Neural cell (in vitro differentiated cells): ENCODE measurements around the gene FOSL1. TPM values are rescaled to one million over a fixed set of nuclear protein-coding genes. Genes with fewer than 3 reads are reported as not detected.

ENCODE experiments used
- H2AFZ ChIP-seq: fragments of 200-600, 300-800 bp; sonication (generic), shearing (Covaris generic); 2 replicates; pipeline ENCODE4 v1.6.0; 2014; ENCODE audit warnings: low read depth, mild to moderate bottlenecking, antibody characterized with exemption, low read length, moderate library complexity
- H3F3A ChIP-seq: fragments of 200-600 bp; shearing (Covaris generic); 2 replicates; pipeline ENCODE4 v1.6.1; 2016; ENCODE audit warnings: mild to moderate bottlenecking, moderate library complexity, mixed read lengths, antibody characterized with exemption, low read length; ENCODE audit not compliant: insufficient read depth, poor library complexity, severe bottlenecking
- H3K27ac ChIP-seq: fragments of 200-600, 300-800 bp; sonication (generic), shearing (Covaris generic); 2 replicates; pipeline ENCODE4 v1.5.1; 2014; ENCODE audit warnings: mild to moderate bottlenecking, low read length, moderate library complexity
- H3K27me3 ChIP-seq: fragments of 300-800, 200-600 bp; sonication (generic), shearing (Covaris generic); 2 replicates; pipeline ENCODE4 v1.6.0; 2014; ENCODE audit warnings: mild to moderate bottlenecking, low read depth, low read length, moderate library complexity; ENCODE audit not compliant: insufficient read depth
- H3K36me3 ChIP-seq: fragments of 300-800, 200-600 bp; sonication (generic), shearing (Covaris generic); 2 replicates; pipeline ENCODE4 v1.5.1; 2014; ENCODE audit warnings: mild to moderate bottlenecking, antibody characterized with exemption, low read length, moderate library complexity; ENCODE audit not compliant: insufficient read depth
- H3K4me2 ChIP-seq: fragments of 300-800, 200-600 bp; sonication (generic), shearing (Covaris generic); 2 replicates; pipeline ENCODE4 v1.6.0; 2014; ENCODE audit warnings: mild to moderate bottlenecking, low read length
- H3K4me3 ChIP-seq: fragments of 300-800, 200-600 bp; sonication (generic), shearing (Covaris generic); 2 replicates; pipeline ENCODE4 v1.5.1; 2014; ENCODE audit warnings: mild to moderate bottlenecking, low read length, moderate library complexity
- H3K79me2 ChIP-seq: fragments of 200-600 bp; shearing (Covaris generic); replicated peaks from 2 replicates; pipeline ENCODE4 v1.6.0; 2014; ENCODE audit warnings: mild to moderate bottlenecking, low read length, moderate library complexity; ENCODE audit not compliant: insufficient read depth
- H3K9ac ChIP-seq: fragments of 300-800, 200-600 bp; sonication (generic), shearing (Covaris generic); 2 replicates; pipeline ENCODE4 v1.6.1; 2016; ENCODE audit warnings: mild to moderate bottlenecking, low read length, mixed read lengths
- H3K9me2 ChIP-seq: fragments of 200-600 bp; shearing (Covaris generic); 2 replicates; pipeline ENCODE4 v1.6.1; 2016; ENCODE audit warnings: mild to moderate bottlenecking, low read length, mixed read lengths; ENCODE audit not compliant: insufficient read depth
- H3K9me3 ChIP-seq: fragments of 200-600, 300-800 bp; sonication (generic), shearing (Covaris generic); 2 replicates; pipeline ENCODE4 v1.6.1; 2016; ENCODE audit warnings: mild to moderate bottlenecking, mixed run types, low read length, moderate library complexity, mixed read lengths
- H4K20me1 ChIP-seq: fragments of 200-600 bp; shearing (Covaris generic); 2 replicates; pipeline ENCODE4 v1.6.1; 2016; ENCODE audit warnings: mild to moderate bottlenecking, mixed run types; ENCODE audit not compliant: insufficient read depth
- EP300 ChIP-seq: fragments of 450-650 bp; conservative IDR thresholded peaks from 2 replicates; pipeline ENCODE4 v1.6.1; 2014; ENCODE audit warnings: antibody characterized with exemption, mild to moderate bottlenecking, moderate library complexity; ENCODE audit not compliant: poor library complexity, severe bottlenecking
- EZH2 ChIP-seq: fragments of 200-600, 300-800 bp; shearing (Covaris generic), sonication (generic); IDR thresholded peaks from 2 replicates; pipeline ENCODE4 v1.6.1; 2014; ENCODE audit warnings: antibody characterized with exemption, low read length, borderline replicate concordance, mild to moderate bottlenecking; ENCODE audit not compliant: insufficient read depth, poor library complexity, severe bottlenecking
- MXI1 ChIP-seq: fragments of 450-650 bp; conservative IDR thresholded peaks from 2 replicates; pipeline ENCODE4 v1.6.1; 2014; ENCODE audit warnings: antibody characterized with exemption, mild to moderate bottlenecking; ENCODE audit not compliant: poor library complexity, severe bottlenecking
- POLR2AphosphoS5 ChIP-seq: IDR thresholded peaks from 2 replicates; pipeline ENCODE4 v1.6.1; 2012
- RAD21 ChIP-seq: fragments of 450-650 bp; conservative IDR thresholded peaks from 2 replicates; pipeline ENCODE4 v1.6.1; 2014; ENCODE audit warnings: antibody characterized with exemption, mild to moderate bottlenecking, moderate library complexity
- SMC3 ChIP-seq: fragments of 450-650 bp; conservative IDR thresholded peaks from 2 replicates; pipeline ENCODE4 v1.6.1; 2014; ENCODE audit warnings: antibody characterized with exemption, mild to moderate bottlenecking, moderate library complexity; ENCODE audit not compliant: poor library complexity
- TAF1 ChIP-seq: IDR thresholded peaks from 2 replicates; pipeline ENCODE4 v1.6.1; 2012; ENCODE audit warnings: low read depth
- polyA plus RNA-seq: library from polyadenylated mRNA; depleted of rRNA; stranded (reverse); fragments of >200 nt; gene quantifications from 2 replicates; pipeline ENCODE4 v1.2.3, GENCODE V29; 2014
- TF ChIP-seq, protein P1 (sequence below): IDR thresholded peaks from 2 replicates; pipeline ENCODE4 v1.6.1; 2012; ENCODE audit warnings: borderline replicate concordance
- TF ChIP-seq, protein P2 (sequence below): fragments of 450-650 bp; IDR thresholded peaks from 2 replicates; pipeline ENCODE4 v1.5.1; 2014; ENCODE audit warnings: antibody characterized with exemption, mild to moderate bottlenecking, moderate library complexity; ENCODE audit not compliant: poor library complexity, severe bottlenecking

The FOSL1 gene
- polyA plus RNA-seq, 1 donor from 2014 or later = not detected

DNA sequence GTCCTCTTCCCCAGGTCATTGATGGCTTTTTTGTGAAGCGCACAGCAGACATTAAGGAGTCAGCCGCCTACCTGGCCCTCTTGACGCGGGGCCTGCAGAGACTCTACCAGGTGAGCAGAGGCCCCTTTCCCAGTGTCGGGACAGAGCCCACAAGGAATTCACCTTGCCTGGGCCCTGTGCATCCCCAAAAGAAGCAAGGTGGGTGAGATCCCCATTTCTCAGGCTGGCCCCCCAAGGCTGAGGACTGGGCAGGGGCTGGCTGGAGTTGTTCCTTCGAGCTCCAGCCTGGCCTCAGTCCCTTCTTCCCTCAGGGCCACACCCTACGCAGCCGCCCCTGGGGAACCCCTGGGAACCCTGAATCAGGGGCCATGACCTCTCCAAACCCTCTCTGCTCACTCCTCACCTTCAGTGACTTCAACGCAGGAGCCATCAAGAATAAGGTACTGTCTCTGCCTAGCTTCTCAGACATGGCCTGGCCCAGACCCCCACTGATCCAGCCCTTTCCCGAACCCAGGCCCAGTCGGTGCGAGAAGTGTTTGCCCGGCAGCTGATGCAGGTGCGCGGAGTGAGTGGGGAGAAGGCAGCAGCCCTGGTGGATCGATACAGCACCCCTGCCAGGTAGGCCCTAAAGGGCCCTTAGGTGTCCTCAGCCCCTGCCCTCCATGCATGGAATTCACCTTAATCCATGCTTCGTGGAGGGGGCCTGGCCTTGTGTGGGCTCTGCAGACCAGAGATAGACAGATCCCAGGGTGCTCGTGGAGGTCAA is 35.3 kb downstream of the FOSL1 start:
- Histone ChIP-seq H3K36me3 (no peaks in the 10 kb centered on the region), H3K79me2 (peaks cover 15% of the 10 kb centered on the region), H3K9ac (no peak overlapping the region), H3K27me3 (no peaks in the 10 kb centered on the region), H3K4me3 (no peak overlapping the region), H4K20me1 (no peaks in the 10 kb centered on the region), H3K9me3 (no peaks in the 10 kb centered on the region), H3K4me2 (no peak overlapping the region), H3K9me2 (no peaks in the 10 kb centered on the region), H2AFZ (no peak overlapping the region), H3K27ac (no peak overlapping the region), H3F3A (no peaks in the 10 kb centered on the region)
- TF ChIP-seq TAF1 (no peak), MXI1 (no peak), SMC3 (no peak), RAD21 (no peak), EZH2 (no peak), EP300 (no peak), POLR2AphosphoS5 (no peak)
- TF ChIP-seq, protein P1, sequence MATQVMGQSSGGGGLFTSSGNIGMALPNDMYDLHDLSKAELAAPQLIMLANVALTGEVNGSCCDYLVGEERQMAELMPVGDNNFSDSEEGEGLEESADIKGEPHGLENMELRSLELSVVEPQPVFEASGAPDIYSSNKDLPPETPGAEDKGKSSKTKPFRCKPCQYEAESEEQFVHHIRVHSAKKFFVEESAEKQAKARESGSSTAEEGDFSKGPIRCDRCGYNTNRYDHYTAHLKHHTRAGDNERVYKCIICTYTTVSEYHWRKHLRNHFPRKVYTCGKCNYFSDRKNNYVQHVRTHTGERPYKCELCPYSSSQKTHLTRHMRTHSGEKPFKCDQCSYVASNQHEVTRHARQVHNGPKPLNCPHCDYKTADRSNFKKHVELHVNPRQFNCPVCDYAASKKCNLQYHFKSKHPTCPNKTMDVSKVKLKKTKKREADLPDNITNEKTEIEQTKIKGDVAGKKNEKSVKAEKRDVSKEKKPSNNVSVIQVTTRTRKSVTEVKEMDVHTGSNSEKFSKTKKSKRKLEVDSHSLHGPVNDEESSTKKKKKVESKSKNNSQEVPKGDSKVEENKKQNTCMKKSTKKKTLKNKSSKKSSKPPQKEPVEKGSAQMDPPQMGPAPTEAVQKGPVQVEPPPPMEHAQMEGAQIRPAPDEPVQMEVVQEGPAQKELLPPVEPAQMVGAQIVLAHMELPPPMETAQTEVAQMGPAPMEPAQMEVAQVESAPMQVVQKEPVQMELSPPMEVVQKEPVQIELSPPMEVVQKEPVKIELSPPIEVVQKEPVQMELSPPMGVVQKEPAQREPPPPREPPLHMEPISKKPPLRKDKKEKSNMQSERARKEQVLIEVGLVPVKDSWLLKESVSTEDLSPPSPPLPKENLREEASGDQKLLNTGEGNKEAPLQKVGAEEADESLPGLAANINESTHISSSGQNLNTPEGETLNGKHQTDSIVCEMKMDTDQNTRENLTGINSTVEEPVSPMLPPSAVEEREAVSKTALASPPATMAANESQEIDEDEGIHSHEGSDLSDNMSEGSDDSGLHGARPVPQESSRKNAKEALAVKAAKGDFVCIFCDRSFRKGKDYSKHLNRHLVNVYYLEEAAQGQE = no peak
- TF ChIP-seq, protein P2, sequence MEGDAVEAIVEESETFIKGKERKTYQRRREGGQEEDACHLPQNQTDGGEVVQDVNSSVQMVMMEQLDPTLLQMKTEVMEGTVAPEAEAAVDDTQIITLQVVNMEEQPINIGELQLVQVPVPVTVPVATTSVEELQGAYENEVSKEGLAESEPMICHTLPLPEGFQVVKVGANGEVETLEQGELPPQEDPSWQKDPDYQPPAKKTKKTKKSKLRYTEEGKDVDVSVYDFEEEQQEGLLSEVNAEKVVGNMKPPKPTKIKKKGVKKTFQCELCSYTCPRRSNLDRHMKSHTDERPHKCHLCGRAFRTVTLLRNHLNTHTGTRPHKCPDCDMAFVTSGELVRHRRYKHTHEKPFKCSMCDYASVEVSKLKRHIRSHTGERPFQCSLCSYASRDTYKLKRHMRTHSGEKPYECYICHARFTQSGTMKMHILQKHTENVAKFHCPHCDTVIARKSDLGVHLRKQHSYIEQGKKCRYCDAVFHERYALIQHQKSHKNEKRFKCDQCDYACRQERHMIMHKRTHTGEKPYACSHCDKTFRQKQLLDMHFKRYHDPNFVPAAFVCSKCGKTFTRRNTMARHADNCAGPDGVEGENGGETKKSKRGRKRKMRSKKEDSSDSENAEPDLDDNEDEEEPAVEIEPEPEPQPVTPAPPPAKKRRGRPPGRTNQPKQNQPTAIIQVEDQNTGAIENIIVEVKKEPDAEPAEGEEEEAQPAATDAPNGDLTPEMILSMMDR = no peak

DNA sequence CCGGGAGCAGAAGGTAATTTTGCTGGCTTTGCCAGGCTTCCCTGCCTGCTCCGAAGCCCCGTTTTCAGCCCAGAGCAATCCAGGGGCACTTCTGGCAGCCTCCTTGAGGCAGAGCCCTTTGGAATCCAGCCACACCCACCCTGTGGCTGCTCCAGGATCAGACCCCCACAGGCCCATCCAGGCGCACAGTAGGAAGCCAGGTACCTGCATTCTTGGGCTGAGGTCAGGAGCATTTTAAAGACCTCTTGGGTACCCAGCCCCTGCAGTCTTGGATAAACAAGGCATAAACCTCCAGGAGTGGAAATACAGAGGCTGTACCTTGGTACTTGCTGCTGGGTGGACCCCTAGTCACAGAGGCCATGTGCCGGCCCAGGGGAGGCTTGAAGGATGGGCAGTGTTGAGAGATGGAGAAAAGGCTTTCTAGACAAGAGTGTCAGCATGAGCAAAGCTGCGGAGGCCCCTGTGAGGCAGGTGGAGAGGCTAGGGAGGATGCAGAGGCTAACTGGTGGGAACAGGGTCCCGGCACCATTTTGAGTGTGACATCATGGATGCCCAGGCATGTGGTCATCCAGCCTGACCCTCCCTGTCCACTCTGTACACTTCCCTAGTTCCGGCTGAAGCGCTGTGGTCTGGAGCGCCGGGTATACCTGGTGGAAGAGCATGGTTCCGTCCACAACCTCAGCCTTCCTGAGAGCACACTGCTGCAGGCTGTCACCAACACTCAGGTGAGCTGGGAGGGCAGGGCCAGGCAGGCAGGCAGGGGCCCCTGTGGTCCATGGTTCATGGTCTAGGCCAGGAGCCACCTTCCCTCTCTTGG is 36.1 kb downstream of the FOSL1 start:
- Histone ChIP-seq H4K20me1 (no peaks in the 10 kb centered on the region), H3K4me2 (no peak overlapping the region), H3K27me3 (no peaks in the 10 kb centered on the region), H3K79me2 (peaks cover 15% of the 10 kb centered on the region), H3K9ac (no peak overlapping the region), H2AFZ (no peak overlapping the region), H3K9me2 (no peaks in the 10 kb centered on the region), H3K27ac (no peak overlapping the region), H3K36me3 (no peaks in the 10 kb centered on the region), H3K9me3 (no peaks in the 10 kb centered on the region), H3K4me3 (no peak overlapping the region), H3F3A (no peaks in the 10 kb centered on the region)
- TF ChIP-seq POLR2AphosphoS5 = no peak
- TF ChIP-seq, protein P1 = no peak
- TF ChIP-seq EP300 = no peak
- TF ChIP-seq SMC3 = no peak
- no peak for TF ChIP-seq MXI1
- no peak for TF ChIP-seq RAD21
- TF ChIP-seq, protein P2 = no peak
- no peak for TF ChIP-seq EZH2
